GM18519 (cell line): ENCODE measurements around the gene SLC35F1.
A peak's percentile ranks its signal among the peaks of the same experiment; 100 is the strongest.
"Not testable (repeated sequence)": the region's sequence is repeated elsewhere in the genome, so short reads cannot be mapped to it uniquely, and the experiment has no call there.

Experiments used
- ATAC-seq: cut with Tn5 transposase; IDR thresholded peaks from one replicate; pipeline ENCODE4 v1.9.1; 2021; ENCODE audit warnings: mild to moderate bottlenecking, moderate library complexity; ENCODE audit not compliant: unreplicated experiment, low FRiP score

SLC35F1 gene

DNA sequence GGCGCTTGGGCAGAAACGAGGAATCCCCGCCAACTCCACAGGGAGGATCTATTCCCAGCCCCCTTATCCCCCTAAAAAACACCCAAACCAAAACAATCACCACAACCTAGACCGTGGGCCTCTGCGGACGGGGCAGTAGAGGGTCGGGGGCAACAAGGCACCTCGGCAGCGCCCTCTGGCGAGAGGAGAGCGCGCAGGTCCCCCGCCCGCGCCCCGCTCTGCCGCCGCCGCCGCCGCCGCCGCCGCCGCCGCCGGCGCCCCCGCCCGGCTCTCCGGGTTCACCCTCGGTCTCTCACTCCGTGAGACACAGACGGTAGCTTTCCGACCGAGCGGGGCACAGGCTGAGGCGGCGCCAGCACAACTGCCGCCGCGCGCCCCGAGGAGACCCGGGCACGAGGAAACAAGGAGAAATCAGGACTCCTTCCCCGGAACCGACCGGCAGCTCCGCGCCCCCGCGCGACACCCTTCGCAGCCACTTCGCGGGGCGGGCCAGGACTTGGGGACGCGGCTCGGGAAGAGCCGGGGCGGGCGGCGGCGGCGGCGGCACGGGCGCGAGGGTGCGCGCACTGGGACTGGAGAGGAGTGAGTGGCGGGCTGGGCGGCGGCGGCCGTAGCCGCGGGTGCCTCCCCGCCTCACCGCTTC is at the start of gene SLC35F1:
TSS of gene SLC35F1 (plus strand) at position 307 of the 643 bp plus-strand sequence.
- ATAC-seq = peak; percentile 50

DNA sequence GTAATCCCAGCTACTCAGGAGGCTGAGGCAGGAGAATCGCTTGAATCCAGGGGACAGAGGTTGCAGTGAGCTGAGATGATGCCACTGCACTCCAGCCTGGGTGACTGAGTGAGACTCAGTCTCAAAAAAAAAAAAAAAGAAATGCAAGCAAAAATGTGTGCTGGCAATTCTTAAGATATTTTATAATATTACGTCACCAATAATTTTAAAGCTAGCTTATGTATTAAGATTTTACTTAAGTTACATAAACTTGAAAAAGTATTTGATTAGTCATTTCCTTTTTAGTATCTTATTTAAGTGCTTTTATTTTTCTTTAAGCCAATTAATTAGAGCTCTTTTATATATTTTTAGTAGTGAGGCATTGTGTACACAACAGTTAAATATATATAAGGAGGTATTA is 48.5 kb upstream of the SLC35F1 start:
- not testable (repeated sequence) for ATAC-seq

DNA sequence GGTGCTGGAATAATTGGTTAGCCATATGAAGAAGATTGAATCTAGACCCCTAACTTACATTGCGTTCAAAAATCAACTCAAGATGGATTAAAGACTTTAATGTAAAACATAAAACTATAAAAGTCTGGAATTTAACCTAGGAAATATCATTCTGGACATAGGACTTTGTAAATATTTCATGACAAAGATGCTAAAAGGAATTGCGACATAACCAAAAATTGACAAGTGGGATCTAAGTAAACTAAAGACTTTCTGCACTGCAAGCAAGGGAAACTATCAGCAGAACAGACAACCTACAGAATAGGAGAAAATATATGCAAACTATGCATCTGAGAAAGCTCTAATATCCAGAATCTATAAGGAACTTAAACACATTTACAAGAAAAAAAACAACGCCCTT is 45.5 kb upstream of the SLC35F1 start:
- no peak for ATAC-seq

DNA sequence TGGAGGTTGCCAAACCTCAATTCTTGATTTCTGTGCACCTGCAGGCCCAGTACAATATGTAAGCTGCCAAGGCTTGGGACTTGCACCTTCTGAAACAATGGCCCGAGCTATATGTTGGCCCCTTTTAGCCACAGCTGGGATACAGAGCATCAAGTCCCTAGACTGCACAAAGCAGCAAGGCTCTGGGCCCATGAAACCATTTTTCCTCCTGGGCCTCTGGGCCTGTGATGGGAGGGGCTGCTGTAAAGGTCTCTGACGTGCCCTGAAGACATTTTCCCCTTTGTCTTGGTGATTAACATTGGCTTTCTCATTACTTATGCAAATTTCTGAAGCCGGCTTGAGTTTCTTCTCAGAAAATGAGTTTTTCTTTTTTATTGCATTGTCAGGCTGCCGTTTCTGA is 40.5 kb upstream of the SLC35F1 start:
- no peak for ATAC-seq

DNA sequence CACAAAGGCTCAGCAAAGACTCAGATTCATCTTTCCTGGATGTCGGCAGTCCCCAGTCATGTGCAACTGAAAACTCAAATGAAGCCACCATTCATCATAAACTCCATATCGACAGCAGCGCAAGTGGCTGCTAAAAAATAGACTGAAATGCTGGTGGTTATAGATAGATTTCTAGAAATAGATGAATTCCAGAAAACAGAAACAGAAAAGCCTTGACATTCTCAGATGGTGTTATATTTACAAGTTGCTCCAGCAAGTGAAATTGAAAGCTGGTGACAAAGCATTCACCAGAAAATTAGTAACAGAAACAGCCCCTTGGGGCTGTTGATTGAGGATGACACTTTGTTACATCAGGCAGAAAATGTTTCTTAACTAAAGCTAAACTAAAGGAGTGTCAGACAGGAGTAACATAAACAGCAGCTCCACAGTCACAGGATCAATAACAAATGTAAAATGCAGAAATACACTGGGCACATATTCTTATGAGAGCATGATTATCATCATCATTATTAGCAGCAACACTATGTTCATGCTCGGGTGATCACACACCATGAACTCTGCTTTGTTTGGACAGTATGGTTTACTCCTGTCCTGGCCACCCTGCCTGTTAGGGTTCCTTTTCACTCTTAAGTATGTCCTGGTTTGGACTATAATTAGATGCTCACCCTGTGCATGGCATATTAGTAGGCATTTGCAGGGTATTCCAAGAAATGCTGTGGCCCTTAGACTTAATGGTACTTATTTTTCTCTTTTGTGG is 36.4 kb upstream of the SLC35F1 start:
- no peak for ATAC-seq

DNA sequence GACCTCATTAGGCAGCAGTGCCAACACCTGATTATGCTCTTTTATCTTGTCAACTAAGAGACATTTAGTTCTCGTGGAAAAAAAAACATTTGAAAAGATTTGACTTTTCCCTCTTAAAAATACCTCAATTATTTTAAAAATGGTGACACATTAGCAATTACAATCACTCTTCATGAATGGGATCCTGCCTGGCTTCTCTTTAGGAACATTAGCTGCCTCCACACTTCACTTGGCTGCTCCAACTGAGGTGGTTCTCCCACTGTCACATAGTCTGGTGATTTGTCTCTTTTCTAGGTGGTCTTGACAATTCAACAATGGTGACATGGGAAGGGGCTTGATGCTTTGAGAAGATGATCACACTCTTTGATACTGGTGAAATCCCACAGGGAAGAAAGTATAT is 26.2 kb upstream of the SLC35F1 start:
- no peak for ATAC-seq

DNA sequence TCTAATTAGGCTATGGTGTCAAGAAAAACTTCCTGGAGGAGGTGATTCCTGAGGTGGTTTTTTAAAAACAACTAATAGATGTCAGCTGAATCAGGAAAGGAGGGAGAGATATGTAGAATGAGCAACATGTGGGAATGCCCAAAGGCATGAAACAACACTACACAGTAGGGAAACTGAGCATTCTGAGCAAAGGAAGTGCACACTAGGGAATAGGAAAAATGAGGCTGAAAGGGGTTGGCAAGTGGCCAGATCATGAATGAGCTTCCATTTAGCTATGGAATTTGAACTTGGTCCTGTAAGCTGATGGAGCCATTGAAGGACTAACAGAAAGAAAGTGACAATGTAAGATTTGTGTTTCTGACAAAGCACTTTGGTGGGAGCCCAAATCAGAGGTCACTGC is 16.9 kb upstream of the SLC35F1 start:
- no peak for ATAC-seq

DNA sequence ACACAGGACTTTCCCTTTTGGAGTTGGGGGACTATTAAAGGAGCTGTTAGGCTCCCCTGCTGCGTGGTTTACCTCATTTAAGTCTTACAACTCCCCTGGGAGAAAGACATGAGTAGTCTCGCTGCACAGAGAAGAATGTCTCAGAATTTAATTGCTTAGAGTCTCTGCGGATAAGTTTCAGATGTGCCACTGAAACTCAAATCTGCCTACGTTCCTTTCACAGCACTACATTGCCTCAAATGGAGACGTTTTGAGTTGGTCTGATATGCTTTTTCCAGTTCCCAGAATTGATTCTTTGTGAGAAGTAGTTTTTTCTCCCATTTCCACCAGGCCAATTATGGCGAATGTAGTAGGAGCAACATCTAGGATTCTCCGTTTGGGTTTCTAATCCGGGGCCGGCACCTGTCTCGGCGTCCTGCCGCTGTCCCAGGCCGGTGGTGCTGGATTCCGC is 532 bp upstream of the SLC35F1 start:
- peak; percentile 62 for ATAC-seq

DNA sequence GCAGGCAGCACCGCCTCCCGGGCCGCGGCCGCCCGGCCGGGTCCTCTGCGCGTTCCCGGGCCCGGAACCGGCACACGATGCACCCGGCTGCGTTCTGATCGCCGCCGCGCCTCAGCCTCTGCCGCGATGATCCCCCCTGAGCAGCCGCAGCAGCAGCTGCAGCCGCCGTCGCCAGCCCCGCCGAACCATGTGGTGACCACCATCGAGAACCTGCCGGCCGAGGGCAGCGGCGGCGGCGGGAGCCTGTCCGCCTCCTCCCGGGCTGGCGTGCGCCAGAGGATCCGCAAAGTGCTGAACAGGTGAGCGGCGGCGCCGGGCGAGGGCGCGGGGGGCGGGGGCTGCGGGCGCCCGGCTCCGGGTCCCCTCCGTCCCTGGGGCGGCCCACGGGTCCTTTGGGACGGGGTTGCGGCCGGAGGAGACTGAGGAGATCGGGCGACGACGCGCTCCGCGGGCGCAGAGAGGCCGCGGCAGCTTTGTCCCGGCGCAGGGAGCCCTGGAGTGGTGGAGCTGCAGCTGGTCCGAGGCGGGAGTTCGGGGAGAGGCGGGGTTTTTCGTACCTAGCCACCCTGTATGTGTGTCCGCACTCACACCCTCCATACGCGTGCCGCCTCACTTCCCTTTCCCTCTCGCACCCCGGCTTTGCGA is 659 bp downstream of the SLC35F1 start:
- peak; percentile 10 for ATAC-seq

DNA sequence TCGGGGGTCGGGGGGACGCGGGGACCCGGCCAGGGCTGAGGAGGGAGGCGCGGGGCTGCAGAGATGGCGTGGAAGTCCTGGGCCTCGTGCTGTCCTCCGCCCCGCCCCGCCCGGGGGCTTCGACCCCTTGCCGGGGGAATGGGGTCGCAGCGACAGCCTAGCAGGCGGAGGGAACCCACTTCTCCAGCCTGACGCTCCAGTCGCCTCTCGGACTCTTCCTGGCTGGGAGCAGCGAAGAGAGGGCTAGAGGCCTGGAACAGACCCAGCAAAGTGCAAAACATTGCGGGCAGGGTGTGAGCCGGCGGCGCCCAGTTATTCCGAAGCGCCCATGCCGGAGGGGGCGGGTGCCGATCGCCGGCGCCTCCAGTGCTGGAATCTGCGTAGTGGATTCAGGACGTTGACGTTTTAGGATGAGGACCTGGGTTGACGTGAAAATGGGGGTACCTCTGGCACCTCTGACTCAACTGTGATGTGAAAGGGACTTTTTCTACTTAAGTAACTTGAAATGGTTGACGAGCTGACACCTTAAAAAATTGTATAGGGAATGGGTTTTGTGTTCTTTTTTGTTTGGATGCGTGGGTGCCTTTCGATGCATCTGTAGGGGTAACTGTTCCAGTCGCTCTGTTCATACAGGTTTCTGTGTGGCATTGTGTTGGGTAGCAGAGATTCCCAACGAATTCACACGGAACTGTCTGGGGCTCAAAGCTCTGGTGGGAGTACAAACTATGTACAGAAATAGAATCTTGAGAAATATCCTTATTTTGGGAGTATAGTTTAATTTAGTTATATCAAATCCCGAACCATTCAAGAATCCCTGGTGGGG is 1.4 kb downstream of the SLC35F1 start:
- ATAC-seq = no peak

DNA sequence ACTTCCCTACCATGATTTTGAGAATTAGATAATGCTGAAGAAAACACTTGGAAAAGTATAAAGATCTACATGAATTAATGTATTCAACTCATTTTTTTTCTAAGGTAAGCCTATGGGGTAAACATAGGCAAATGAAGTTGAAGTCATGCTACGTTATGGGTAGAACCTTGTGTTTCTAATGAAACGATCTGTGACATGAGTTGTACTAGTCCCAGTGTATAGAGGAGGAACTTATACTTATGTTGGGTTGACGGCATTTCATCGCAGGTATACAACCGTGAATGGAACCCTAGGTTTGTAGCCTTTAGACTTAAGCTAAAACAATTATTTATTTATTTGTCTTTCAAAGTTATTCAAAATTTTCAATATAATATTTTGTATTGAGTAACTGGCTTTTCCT is 2.6 kb downstream of the SLC35F1 start:
- ATAC-seq = no peak

DNA sequence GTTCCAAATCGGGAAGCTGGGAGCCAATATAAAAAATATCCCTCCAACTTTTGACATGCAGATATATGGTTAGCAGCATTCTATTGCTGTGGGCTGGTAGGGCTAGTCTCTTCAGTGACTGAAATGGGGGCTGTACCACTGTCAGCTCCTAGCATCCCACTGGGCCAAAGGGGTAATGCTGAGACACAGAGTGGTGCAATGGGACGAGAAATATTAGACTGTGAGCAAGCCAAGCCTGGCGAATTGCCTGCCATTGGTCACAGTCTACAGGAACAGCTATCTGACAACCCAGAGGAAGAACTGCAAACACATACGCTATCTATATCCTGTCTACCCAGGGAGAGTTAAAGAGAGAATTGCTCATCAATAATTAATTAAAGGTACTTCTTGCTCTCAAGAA is 3.5 kb downstream of the SLC35F1 start:
- ATAC-seq = no peak

DNA sequence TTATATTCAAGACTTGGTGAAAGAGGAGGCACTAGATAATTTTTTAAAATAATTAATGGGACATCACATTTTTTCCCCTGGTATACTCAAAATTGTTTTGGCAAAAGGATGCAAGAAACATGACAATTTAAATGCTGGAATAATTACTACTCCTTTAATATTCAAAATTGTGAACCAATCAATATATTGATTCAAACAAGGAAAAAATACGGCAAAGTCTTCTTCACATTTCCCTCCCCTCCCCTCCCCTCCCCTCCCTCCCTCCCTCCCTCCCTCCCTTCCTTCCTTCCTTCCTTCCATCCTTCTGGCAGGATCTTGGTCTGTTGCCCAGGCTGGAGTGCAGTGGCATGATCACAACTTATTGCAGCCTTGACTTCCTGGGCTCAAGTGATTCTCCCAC is 4.1 kb downstream of the SLC35F1 start:
- ATAC-seq = no peak

DNA sequence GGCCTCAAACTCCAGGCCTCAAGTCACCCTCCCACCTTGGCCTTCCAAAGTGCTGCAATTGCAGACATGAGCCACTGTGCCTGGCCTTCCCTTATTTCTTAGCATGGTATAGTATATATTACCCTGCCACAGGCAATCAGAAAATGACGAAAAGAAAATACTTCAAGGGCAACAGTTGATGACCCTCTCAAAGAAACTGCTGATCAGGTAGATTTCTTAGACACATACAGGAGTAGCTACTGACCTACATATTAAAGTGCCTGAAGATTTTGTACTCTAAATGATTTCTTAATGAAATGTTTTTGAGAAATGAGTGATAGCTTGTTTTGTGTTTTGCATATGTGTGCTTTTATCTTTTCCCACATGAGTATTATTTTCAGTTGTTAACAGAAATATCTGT is 4.6 kb downstream of the SLC35F1 start:
- no peak for ATAC-seq

DNA sequence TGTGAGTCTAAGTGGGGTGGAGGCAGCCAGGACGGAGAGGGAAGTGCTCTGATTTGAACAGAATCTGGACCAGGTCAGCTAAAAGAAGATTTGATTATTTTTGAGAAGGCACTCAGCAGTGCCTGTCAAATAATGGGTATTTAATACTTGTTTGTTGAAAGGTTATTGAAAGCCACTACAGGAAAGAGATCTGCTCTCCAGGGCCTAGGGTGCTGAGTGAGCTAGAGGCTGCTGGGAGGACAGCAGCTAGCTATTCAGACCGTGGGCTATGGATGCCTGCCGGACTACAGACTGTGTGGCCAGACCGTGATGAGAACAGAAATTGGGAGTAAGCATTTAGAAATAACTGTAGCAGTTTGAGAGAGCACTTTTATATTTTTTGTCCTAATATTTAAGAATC is 8.8 kb downstream of the SLC35F1 start:
- no peak for ATAC-seq

DNA sequence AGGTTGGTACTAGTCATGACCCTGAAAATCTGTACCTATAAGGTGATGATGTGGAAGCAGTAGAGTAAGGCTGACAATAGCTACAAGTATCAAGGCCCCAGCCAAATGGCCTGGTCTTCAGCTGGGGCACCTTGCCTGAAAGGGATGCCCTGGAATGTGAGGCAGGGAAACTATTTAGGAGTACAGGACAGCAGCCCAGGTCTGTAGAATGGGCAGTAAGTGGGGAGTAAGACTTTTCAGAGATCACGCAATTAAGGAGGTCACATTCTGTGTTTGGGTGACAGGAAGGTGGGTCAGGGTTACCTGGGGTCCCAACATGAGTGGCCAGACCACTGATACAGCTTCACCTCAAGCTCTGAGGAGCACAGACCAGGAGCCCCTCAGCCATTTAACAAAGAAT is 9.4 kb downstream of the SLC35F1 start:
- no peak for ATAC-seq

DNA sequence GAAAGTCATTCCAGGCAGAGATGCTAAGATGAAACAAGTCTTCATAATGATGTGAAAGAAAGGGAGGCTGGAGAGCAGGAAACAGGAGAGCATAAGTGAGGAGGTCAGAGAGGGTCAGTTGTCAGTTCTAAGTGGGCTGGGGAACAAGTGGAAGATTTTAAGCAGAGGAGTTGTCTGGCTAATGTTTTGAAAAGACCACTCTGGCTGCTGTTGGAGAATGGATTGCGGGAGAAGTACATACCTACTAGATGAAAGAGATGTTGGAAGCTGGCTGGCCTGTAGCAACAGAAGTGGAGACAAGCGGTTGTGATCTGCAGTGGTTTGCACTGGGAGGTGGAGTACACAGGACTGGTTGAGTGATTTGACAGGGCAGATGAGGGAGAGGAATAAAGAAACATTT is 10.1 kb downstream of the SLC35F1 start:
- no peak for ATAC-seq

DNA sequence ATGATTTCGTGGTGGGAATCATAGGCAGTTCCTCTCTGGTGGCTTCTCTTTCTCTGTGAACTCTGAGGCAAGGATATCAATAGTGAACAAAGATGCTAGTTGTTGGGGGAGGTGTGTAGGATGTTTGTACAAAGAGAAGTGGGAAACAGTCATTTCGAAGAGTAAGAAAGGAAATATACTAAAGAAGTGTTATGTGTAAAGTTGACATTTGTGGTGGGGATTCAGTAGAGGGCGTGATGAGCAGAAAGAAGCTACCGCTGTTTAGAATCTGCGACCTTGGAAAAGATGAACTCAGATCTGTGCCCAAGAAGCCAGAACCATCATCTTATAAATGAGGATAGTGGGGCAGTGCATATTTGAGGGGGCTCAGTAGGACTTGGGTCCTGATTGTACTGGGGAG is 11.4 kb downstream of the SLC35F1 start:
- ATAC-seq = no peak

DNA sequence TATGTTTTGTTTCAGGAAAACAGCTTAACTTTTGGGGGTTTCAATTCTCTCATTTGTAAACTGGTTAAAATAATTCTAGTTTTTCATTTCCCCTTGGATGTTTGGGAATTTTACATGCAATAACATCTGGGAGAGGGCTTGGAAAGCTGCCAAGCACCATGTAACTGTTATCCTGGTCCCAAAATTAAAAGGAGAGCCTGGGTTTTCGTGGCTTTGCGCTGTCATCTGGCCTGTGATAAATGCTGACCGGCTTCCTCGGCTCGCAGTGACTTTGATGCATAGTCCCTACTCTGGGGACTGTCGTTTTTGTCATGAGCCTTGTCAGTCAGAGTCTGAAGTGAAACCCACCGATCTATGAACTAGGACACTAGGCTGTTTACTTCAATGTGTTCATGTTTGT is 12.2 kb downstream of the SLC35F1 start:
- ATAC-seq = no peak

DNA sequence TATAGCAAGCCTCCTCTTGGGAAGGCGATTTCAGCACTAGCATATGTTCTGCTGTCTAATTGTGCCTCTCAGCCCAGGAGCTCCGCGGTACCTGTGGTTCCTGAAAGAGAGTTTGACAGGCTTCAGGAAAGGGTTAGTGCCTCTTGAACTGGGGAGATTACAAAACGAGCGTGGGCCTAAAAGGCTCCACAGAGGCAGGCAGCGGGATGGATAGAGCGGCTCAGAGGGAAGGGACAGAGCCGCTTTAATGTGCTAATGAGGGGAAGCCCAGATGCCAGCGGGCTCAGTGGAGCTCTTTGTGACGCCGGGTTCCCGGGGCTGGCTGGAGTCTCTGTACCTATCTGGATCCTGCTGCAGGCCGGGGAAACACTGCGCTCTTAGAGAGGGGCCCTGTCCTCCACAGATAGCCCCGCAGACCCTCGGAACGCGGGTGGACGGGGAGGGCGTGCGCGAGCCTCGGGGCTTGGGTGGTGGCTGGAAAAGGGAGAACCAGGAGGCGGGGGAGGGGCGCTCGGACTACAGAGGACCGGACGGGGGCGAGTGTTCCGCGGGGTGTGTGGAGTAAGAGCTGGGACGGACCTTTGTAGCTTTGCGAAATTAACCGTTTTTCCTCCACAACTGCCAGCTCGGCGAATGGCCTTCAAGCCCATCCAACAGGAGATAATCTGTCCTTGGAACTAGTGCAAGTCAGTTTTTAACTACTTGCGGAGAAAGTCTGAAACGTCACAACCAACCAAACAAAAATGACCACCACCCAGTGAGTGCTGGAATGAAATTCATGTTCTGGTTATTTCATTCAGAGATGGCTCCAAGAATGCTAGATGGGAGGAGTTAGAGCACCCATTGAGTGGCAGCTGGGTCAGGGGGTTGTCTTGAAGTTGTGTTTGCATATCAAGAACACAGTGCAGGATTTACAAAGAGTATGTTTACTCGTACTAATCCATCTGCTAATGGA is 13.0 kb downstream of the SLC35F1 start:
- no peak for ATAC-seq
